ENCODE measurements around the gene PRRX2.

- TF ChIP-seq POLR2A (IDR thresholded peaks at IDR 0.05) = no peak
- TF ChIP-seq CTCF (IDR thresholded peaks at IDR 0.05) = no peak
Measured at GRCh38 chr9:129718647-129719046, 53.2 kb downstream of the PRRX2 start.
